ENCODE data around the gene ATP8B1. TPM values are rescaled to one million over a fixed set of nuclear protein-coding genes. Genes with fewer than 3 reads are reported as not detected.

The ATP8B1 gene
- total and polyA plus RNA-seq, 9 of the 15 experiments (the other 6 are each of a cell fraction or from before 2014, with no cell fraction given) = 0.01 to 0.22 (median 0.03) TPM; not detected in 3

GRCh38 chr18:57630002-57630753, 172.9 kb downstream of the ATP8B1 start (continued):
- TF ChIP-seq SNAPC5 (CRISPR knock-in tag; IDR thresholded peaks at IDR 0.05) (no peak), PHF20 (IDR thresholded peaks at IDR 0.05; ENCODE audit: partially characterized antibody) (peak; percentile 88), PYGO2 (tag; IDR thresholded peaks at IDR 0.05) (no peak), FOXP1 (CRISPR knock-in tag; IDR thresholded peaks at IDR 0.05) (0 out of 2 replicates have a peak, but pooled peaks have one; percentile 54), YY1 (IDR thresholded peaks at IDR 0.05; ENCODE audit: borderline replicate concordance in 1 of 3, control insufficient read depth in 1 of 3, extremely low read depth in 1 of 3, insufficient read depth in 3 of 3, insufficient read length in 1 of 3, insufficient replicate concordance in 2 of 3, low read depth in 1 of 3, low read length in 2 of 3) (peak; percentile 93 to 100 (median 99)), GABPA (tag; conservative IDR thresholded peaks at IDR 0.05; ENCODE audit: low read depth) (peak; percentile 65), MTA3 (IDR thresholded peaks at IDR 0.05; ENCODE audit: borderline replicate concordance) (peak; percentile 98), ATF3 (IDR thresholded peaks at IDR 0.05) (peak; percentile 53), ATF3 (CRISPR knock-in tag; conservative IDR thresholded peaks at IDR 0.05) (no peak), SMC3 (conservative IDR thresholded peaks at IDR 0.05; ENCODE audit: insufficient read depth, low read depth, low read length) (peak; percentile 49), ZNF512 (tag; IDR thresholded peaks at IDR 0.05) (no peak), ASH1L (IDR thresholded peaks at IDR 0.05; ENCODE audit: borderline replicate concordance, low read depth, partially characterized antibody) (peak; percentile 63), CTBP1 (IDR thresholded peaks at IDR 0.05; ENCODE audit: borderline replicate concordance) (peak; percentile 70; the same call in 1 of the 2 replicates), MYNN (IDR thresholded peaks at IDR 0.05) (0 out of 2 replicates have a peak, but pooled peaks have one; percentile 32), MYNN (CRISPR knock-in tag; IDR thresholded peaks at IDR 0.05) (no peak), ARHGAP35 (IDR thresholded peaks at IDR 0.05; ENCODE audit: partially characterized antibody) (no peak), ZFX (CRISPR knock-in tag; IDR thresholded peaks at IDR 0.05) (peak; percentile 83), KAT7 (CRISPR knock-in tag; IDR thresholded peaks at IDR 0.05; ENCODE audit: borderline replicate concordance) (0 out of 2 replicates have a peak, but pooled peaks have one; percentile 54)
- TF ChIP-seq, protein P1, sequence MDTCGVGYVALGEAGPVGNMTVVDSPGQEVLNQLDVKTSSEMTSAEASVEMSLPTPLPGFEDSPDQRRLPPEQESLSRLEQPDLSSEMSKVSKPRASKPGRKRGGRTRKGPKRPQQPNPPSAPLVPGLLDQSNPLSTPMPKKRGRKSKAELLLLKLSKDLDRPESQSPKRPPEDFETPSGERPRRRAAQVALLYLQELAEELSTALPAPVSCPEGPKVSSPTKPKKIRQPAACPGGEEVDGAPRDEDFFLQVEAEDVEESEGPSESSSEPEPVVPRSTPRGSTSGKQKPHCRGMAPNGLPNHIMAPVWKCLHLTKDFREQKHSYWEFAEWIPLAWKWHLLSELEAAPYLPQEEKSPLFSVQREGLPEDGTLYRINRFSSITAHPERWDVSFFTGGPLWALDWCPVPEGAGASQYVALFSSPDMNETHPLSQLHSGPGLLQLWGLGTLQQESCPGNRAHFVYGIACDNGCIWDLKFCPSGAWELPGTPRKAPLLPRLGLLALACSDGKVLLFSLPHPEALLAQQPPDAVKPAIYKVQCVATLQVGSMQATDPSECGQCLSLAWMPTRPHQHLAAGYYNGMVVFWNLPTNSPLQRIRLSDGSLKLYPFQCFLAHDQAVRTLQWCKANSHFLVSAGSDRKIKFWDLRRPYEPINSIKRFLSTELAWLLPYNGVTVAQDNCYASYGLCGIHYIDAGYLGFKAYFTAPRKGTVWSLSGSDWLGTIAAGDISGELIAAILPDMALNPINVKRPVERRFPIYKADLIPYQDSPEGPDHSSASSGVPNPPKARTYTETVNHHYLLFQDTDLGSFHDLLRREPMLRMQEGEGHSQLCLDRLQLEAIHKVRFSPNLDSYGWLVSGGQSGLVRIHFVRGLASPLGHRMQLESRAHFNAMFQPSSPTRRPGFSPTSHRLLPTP (IDR thresholded peaks at IDR 0.05; ENCODE audit: borderline replicate concordance, extremely low read depth, insufficient read length) = peak; percentile 17
- TF ChIP-seq, protein P2, sequence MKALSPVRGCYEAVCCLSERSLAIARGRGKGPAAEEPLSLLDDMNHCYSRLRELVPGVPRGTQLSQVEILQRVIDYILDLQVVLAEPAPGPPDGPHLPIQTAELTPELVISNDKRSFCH (CRISPR knock-in tag; IDR thresholded peaks at IDR 0.05) = no peak
- TF ChIP-seq, protein P2 (tag; IDR thresholded peaks at IDR 0.05) = peak; percentile 91
